Dermis microvascular lymphatic vessel endothelial cell (primary cell): ENCODE results near the gene ARX. TPM values are rescaled to one million over a fixed set of nuclear protein-coding genes. Genes with fewer than 3 reads are reported as not detected.
A peak's percentile ranks its signal among the peaks of the same experiment; 100 is the strongest.

Experiments used
- DNase-seq, 2 donors: peaks; one replicate each; pipeline versions ENCODE4 v3.0.0 to v3.0.0-alpha.2; 2010; ENCODE audit warnings: low read depth in 2 of 2
- total RNA-seq: library from RNA; depleted of rRNA; stranded (reverse); fragments of >200 nt; gene quantifications from 2 replicates; pipeline ENCODE4 v1.2.1, GENCODE V29; 2014

Gene ARX
- total RNA-seq = not detected in 2 replicates

DNA sequence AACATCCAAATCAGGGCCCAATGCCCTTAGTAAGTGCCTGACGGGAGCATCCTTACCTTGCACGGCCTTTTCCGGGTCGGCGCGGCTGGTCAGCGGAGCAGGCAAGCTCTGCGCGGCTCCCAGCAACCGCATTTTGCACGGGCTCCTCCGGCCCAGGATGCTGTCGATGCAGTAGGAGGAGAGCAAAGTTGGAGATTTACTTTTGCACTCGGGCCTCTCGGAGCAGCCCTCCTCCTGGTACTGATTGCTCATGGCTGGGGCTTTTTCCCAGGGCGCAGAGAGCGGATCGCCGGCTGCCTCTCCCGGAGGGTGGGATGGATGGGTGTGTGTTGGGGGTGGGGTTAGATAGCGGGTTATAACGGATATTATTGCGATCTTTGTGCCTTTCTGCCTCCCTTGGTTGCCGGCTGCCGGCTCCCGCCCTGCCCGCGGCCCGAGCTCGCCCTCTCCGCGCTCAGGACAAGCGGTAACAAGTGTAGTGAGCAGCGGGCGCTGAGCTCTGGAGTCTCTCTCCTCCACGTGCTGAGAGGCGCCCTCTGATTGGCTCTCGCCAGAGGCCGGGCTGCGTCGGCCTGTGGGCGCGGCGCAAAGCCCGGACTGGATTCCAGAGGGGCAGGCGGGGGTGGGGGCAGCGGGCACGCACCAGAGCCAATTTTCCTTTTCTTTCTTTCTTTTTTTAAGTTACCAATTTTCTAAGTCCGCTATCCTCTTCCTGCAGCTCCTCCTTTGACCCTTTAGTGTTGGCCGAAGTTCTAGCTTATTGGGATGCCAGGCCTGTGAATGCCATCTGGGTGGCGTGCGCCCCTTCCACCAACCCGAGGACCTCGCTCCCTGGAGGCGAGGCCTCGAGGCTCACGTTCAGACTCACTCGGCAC, at the start of gene ARX:
Gene ARX (minus strand): TSS at position 480 of the 875 bp plus-strand sequence. CDS start 228 bp downstream, at position 252.
- peak; percentile 42 to 72 for DNase-seq

DNA sequence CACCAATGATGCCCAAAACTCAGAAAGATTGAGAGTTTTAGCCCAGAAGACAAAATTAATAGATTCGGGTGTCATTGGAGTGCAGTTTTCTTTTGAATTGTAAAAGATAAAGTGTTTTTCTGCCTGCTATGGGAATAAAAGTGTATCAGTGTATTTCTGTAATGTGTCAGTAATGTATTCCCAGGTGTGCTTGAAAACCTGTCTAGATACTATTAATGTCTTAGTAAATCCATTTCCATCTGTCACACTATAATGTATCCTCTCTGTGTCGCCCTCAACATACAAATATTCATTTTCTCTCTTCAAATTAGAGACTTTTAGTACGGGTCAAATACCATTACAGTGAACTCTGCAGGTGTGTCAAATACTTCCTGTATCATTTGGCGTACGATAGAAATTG, 43.5 kb upstream of the ARX start:
- DNase-seq = no peak

DNA sequence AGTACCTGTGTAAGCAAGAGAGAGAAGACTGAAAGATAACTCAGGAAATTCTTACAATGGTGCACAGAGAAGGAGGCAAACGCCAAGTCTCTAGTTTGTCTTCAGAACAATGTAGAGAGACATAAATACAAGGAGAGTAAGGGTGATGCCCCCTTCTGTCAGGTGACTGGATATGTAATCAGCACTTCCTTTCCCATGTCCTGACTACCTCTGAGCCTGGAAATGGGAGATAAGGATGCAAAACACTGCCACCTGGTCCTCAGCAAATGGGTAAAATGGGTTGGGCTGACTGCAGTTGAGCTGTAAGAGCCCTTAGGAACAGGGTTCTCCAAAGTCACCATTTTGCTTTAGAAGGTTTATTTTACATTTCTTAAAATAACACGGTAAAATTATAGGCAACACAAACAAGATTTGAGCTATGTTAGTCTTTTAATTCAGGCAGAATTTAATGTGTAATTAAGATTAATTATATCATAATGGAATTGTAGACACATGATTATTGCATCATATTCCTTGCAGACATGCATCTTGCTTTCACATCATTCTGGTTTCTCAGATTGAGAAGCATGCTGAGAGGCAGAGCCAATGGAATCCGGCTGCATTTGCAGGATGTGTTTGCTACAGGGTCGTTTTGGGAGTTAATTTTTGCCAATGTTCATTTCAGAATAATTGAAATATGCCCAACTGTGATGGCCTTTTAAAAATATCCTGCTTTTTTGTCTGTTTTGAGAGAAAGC, 37.2 kb upstream of the ARX start:
- DNase-seq = no peak

DNA sequence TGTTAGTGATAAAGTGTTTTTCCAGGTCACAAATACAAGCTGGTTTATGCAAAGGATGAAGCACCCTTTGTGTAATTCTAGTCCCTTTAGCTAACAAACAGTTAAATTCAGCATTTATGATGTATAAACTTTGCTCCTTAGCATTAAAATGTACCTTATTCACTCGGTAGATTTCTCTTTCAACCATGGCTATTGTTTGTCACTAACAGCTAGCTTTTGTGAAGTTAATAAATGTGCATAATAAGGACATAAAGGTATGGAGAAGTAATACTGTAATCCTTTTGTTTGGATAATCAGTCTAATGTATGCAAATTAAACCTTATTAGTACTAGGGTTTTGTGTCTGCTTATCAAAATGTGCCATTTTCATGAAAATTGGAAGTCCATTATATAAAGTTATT, 34.2 kb upstream of the ARX start:
- no peak for DNase-seq

DNA sequence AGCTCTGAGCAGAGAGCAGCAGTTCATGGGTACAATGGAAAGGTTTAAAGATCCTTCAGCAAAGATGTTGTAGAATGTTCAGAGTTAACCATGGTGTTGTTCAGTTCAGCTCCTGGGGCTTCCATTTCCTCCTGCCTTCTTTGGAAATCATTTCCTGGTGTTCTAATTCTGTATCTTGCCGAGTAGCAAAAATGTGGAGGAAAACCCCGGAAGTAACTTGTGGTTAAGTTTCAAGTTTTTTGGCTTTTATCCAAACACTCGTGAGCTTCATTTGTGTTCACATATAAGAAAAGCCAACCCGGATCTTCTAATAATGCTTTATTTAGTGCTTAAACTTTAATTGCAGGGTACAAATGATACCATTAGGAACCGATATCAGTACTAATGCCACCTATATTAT, 33.6 kb upstream of the ARX start:
- DNase-seq = no peak

DNA sequence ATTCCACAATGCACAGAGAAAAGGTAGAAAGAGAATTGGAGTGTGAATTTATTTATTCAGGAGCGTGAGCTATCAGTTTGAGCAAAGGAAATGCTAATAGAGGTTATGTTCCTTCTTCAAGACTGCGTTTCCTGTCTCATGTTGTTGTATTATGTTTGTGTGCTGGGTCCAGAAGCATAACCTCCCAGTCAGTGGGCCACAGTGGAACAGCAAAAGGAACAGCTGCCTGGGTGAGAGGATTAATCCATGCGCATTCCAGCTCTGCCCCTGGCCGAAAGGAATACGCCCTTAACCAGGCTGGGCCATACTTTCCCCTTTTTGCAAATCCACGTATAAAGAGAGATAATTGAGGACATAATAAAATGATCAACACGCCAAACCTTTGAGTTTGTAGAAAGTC, 32.4 kb upstream of the ARX start:
- no peak for DNase-seq

DNA sequence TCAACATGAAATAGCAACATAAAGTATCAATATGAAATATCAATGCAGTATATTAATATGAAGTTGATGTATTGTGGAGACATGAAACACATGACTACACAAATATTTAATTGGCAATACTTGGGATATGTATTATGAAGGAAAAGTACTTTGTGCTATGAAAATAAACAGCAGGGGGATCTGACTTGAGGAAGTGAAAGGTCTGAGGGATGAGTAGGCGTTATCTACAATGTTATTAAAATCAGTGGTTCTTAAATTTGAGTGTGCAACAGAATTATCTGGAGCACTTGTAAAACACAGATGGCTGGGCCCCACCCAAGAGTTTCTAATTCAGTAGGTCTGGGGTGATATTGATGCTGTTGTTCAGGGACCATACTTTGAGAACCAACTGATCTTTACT, 27.4 kb upstream of the ARX start:
- no peak for DNase-seq

DNA sequence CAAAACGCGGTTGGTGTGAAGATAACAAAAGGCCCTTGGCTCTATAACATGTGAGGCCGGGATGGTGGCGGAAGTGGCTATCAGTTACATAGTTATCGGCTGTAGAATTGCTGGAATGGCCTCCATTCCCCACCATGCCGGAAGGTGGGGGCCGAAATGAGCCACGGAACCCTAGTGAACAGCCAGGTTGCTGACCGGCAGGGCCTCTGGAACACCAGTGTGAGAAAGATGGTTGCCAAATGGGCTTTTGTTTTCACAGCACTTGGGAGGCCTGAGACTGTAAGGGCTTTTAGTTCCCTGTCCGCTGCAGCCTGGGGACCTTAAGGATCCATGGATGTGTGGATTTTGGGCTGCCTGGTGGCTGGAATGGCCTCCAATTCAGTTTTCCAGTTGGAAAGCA, 23.3 kb upstream of the ARX start:
- no peak for DNase-seq

DNA sequence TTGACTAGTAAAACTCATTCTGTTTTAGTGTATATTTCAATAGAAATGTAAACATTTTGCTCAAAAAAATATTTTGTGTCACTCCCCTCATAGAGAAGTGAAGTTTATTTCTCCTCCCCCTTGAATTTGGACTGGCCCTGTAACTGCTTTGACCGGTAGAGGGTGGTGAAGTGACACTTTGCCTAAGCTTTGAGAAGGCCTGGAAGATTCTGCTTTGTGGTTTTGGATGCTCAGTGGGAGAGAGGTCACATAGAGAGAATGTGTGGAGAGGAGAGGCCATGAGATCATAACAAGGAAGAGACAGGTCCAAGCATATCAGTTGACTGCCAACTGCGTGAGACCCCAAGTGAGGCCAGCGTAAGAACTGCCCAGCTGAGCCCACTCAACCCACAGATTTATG, 19.1 kb upstream of the ARX start:
- DNase-seq = no peak

DNA sequence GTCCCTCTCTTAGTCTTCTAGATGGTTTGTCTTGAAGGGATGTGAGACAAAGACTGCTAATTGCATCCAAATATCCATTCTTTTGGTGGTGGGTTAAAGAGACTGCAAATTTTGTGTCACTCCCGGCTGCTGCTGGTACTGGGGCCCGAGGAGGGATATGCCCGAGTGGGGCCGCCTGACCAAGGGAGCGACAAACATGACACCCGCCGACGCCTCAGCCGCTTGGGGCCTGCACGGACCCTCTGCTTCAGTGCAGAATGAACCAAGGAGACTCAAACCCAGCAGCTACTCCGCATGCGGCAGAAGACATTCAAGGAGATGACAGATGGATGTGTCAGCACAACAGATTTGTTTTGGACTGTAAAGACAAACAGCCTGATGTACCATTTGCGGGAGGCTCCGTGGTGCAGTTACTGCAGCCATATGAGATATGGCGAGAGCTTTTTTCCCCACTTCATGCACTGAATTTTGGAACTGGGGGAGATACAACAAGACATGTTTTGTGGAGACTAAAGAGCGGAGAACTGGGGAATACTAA, 13.6 kb upstream of the ARX start:
- no peak for DNase-seq

DNA sequence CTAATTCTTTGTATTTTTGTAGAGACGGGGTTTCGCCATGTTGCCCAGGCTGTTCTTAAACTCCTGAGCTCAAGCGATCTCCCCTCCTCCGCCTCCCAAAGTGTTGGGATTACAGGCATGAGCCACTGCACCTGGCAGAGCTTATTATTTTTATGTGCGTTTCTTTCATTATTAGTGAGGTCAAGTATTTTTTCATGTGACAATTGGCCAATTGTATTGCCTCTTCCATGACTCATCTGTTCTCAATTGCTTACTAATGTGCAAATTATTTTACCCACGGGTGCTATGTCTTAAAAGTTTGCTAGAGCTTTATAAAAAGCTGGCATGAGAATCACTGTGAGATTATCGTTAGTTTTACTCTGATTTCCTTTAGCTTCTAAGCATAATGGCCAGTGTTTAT, 13.0 kb upstream of the ARX start:
- no peak for DNase-seq

DNA sequence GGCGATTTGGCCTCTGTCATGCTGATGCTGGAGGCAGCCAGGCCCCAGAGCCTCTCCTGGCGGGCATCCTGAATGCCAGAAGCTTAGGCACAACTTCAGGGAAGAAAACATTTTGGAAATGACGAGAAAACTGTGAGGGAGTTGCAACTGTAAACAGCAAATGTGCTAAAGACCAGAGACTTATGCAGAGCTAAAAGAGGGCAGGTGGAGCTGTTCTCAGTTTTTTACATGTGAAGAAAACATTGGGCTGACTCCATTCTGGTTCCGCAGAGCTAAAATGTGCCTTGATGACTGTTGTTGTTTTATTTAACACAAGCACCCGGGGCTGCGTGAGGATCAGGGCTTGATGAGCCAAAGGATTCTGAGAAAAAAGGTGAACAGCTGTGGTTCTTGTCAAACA, 10.8 kb upstream of the ARX start:
- no peak for DNase-seq

DNA sequence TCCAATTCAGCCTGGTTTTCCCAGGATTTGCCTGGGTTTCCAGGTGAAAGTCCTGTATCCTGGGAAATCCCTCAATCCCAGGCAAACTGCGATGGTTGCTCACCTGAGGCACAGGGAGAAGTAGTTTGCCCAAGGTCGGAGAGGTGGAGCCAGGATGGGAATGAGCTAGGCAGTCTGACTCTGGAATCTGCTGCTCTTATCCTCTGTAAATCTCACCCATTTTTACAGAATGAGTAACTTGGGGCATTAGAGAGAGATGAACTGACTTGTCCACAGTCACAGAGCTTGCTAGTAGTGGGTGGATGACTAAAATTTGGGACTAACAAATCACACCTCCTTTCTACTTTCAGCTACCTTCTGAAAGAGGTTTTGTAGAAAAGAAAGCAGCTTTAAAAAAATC, 9.8 kb upstream of the ARX start:
- DNase-seq = no peak

DNA sequence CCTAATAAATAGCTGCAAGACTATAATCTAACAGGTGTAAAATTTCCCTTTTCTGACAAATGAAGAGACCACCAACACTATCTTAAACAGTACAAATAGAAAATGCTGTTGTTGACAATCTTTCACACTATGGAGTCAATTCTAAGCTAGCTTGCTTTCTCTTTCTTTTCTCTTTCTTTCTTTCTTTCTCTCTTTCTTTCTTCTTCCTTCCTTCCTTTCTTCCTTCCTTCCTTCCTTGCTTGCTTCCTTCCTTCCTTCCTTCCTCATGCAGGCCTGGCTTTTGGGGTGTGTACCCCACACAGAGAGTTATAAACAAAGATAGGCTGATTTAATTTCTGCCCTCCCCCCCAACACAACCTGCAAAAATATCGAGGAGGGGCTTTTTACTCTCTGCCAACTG, 8.1 kb upstream of the ARX start:
- no peak for DNase-seq

DNA sequence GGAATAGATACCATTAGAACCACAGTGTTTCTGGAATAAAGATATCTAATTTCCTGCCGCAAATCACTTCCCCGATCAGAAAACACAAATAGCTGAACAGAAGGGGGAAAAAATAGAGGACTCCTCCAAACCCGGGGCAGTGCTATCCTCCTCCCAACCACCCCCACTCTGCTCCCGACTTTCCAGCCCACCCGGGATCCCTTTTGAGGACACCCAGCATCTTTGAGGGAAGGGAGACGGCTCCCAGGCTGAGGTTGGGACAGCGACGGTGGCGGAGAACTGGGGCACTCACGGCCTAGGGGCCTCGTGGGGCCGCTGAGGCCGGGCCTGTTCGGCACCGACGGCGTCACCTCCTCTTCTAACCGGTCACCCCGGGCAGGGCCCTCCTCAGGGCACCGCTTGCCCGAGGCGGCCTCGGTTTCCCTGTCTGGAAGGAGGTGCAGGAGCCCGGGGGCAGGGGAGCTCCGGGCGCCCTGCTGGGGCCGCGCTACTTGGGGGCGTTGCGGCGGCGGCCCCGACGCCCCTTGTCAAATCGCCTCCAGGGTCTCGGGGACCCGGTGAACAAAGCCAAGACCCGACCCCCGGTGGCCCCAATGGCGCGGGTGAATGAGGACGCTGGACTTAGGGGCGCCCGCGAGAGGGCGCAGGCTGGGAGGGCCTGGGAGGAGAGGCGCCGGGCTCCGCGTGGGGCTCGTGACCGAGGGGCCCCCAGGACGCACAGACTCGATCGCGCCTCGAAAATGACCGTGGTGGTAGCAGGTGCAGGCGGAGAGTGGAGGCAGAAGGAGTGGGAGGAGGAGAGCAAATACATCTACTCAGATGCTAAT, 6.9 kb upstream of the ARX start:
- no peak for DNase-seq

DNA sequence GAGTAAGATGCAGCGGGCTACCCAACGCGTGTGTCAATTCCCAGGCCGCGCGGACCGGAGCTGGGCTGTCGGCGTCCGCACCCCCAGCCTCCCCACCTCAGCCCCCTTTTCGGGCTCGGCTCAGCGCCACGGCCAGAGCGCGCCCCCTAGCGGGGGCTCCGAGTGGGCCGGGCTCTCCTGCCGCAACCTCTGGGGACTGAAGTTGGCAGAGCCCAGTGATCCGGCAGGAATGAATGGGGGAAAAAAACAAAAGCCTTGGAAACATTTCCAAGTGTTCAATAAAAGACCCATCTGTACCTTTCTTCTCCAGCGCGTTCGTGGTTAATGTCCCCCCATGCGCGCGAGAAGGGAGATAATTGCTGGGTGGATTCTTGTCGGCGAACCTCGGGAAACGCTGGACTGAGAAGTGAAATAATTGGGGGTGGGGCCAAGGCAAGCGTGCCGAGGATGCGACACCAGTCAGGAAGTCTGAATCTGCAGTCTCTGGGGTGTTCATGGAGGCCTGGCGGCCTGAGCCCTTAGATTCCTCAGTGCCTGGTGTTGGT, 5.2 kb upstream of the ARX start:
- peak in 1 of 2 donors; percentile 14 for DNase-seq

DNA sequence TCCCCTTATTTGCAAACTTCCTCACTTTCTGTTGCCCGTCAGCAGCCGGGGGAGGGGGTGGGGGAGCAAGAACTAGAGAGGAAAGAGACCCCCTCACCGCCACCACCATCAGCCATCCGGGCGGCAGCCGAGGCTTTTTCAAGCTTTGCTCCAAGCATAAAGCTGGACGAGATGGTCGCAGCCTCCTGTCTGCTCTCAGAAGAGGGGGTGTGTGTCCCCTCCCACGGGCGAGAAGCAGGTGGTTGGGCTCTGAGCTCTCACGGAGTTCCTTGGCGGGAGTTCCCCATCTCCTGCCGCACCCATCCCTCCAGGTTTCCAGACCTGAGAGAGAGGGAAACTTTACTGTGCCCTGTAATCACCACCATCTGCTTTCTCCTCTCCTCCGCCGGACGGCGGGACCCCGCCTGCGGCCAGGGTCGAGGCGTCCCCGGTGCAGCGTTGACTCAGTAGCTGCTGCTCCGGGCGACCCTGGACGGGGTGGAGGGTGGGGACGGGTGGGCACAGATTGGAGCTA, 4.7 kb upstream of the ARX start:
- no peak for DNase-seq

DNA sequence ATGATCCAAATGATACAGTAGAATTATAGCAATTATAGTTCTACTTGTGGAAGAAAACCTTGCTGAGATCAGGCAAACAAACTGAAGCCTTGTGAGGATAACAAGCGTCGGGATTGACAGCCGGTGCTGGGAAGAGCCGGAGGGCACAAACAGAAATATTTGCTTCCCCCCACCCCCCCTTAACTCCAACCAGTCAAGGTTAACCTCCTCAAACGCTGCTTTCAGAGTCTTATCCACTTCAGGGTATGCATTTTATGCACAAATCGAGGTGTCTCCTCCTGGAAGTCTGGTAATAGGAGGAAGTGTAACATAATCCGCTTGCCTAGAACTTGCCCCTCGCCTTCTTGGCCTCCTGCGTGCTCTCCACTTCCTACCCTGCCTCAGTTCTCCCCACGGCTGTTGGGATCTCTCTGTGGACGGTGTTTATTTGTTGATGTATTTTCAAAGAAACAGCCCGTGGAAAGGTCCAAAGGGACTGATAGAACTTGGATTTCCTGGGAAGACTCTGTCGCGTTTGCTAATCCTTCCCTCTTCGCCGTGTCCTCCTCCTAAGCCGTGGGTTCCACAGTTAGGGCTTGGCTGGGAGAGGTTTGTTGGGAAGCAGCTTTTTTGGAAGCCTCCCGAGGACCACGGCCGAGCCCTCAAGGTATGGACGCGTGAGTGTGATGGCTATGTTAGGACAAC, 4.1 kb upstream of the ARX start:
- no peak for DNase-seq

DNA sequence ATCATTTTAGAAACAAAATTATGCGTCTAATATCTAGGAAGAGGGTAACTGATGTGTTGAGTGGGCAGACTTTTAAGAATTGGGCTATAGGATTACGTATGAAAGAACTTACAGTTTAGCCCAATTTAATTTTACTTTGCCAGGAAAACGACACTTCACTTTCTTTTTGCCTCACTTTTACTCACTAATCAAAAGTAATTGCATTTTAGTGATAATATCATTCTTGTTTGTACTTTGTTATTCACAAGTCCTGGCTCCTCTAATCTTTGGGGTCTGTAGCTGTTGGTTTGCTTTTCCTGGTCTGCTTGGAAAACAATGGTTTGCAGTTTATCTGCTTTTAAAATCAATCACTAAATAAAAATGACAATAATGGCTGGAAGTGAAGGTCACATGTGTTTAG, 2.9 kb upstream of the ARX start:
- DNase-seq = no peak

DNA sequence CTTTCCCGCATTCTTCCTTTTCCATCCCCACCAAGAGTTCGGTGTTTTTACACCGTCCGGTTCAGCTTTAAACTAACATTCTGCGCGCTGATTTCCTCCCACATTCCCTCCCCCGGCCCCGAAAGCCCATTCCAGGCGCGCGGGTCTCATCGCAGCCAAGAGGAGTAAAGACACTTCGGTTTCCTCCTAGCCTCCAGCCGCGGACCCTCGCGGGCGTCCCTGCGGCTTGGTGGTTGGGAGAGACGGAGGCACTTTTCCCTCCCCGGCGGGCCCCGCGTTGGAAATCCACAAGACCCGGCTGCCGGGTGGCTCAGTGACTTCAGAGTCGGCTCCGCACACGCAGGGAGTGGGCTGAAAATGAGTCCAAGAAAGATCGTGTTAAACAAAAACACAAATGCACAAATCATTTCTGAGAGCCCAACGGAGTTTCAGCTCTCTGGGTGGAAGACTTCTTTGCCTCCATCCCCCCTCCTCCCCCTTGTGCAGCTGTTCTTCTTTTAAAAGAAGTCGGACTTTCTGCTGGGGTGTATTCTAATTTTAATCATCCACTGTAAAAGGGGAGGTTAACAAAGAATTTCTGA, 2.0 kb upstream of the ARX start:
- DNase-seq = no peak
